SKM-1 treated with dmso at 0.1 percent for 144 hours (cell line): ENCODE data around the gene FEZ2.

Experiments used
- DNase-seq: peaks from one replicate; lab custom pipeline; 2025; ENCODE audit not compliant: unreplicated experiment; lab: John Stamatoyannopoulos, UW

FEZ2 gene

DNA sequence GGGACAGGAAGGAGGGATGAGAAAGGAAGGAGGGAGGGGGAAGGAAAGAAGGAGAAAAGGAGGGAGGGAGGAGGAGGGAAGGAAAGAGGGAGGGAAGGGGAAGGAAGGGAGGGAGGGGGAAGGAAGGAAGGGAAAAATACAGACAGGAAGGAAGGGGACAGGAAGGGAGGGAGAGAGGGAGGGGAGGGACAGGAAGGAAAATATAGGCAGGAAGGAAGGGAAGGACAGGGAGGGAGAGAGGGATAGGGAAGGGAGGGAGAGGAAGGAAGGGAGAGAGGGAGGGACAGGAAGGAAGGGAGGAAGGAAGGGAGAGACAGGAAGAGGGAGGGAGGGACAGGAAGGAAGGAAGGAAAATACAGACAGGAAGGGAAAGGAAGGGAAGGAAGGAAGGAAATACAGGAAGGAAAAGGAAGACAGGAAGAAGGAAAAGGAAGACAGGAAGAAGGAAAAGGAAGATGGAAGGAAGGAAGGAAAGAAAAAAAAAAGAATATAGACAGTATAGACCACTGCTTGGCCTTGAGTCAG lies 63.6 kb downstream of the FEZ2 start:
- no peak for DNase-seq

DNA sequence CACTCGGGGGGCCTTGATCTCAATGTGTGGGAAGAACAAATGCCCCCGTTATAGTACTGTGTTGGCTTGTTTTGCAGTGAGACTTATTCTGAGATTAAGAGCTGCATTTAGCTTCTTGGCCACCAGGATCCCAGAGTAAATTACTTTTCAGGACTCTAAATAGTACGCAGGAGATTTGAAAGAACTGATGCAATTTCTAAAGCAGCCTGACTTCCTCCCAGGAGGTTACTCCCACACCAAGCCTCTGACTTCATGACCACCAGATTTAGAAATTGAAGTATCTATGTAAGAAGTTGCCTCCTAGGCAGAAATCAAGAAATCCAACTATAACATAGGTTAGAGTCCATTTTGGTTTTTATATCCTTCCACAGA lies 67.0 kb downstream of the FEZ2 start:
- peak; percentile 90 for DNase-seq

DNA sequence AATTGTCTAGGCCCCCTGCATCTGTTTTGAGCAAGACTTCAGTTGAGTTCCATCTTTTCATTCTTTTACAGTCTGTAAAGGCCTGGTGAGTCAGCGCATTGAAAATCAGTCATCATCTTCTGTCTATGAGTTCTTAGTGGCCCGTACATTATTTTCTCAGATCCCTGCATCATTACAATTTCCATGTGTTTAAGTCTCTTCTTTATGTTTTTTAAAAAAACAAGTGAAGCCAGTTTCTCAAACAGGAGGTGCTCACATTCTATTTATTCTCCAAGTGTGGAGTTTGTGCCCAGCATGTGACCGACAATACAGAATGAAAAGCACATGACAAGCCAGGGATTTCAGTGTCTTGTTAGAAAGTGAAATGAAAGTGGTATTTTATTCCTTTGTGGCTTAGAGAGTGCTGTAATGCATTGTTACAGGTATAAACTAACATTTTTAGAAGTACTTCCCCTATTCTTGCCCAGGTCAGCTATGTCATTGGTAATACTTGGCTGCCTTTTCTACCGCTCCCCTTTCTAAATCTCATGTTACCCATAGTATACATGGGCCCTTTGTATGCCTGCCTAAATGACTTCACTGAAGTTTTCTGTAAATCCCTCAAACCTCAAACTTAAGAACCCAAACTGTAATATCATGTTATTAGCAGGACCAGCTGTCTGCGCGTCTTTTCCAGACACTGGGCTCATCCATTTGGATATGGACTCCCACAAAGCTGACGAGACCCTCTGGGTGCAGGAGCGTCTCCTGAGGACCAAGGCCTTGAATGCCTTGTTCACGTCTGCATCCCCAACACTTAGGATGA lies 67.6 kb downstream of the FEZ2 start:
- DNase-seq, result peak; percentile 13

DNA sequence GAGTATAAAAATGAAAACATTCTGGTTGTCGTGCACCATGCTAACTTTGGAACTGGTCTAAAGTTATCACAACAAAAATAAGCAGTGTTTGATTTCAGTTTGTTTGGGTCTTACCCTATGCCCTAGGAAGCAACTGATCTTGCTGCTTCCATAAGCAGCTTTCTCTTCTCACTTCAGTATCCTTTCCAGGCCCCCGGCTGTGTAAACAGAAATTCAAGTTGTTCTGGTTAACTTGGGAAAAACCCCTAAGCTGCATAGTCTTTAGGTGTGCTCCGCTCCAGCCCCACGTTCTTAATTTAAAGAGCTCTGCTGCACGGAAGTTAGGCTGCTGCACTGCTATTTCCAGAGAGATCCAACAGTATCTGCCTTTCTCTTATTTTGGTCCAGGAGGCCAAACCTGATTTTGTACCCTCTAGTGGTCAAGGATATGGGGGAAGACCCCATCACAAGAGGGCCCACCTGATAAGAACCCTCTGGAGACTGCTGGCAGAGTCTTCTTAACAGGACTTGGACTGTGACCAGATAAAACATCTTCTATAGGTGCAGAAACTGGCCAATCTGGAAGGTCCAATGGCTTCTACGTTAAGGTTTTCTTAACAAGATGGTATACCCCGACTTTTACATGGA lies 69.1 kb downstream of the FEZ2 start:
- DNase-seq, result no peak

DNA sequence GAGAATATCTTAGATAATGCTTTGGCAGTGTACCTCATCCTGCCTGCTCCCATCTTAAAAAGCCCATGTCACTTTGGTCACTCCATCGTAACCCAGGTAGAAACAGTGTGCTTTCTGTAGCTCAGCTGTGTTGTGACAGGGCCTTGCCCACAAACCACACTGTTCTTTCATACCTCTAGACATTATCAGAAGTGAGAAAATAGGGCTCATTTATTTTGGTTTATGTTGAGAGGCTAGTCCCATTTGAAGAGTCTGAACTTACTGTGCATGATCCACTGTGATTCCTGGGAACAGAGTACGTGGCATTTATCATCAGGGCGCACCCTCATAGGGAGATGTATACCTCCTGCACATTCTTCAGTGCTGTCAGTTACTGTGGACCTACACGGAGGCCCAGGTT lies 69.7 kb downstream of the FEZ2 start:
- DNase-seq, result no peak

DNA sequence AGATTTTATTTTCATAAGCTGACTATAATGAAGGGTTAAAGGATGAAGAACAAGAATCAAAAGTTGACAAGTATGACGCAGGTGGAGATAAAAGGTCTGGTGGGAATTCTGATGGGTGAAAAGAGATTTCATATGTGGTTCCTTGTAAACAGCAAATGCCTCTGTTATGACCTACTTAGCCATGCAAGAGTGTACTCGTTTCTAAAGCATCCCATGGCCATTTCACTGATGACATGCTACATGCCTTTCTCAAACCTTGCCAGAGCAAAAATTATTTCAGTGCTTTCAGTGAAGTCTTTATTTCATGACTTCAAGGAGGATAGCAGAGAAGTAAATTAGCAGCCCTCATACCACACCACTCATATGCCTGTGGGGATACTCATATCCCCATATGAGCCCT lies 71.7 kb downstream of the FEZ2 start:
- DNase-seq, result no peak

DNA sequence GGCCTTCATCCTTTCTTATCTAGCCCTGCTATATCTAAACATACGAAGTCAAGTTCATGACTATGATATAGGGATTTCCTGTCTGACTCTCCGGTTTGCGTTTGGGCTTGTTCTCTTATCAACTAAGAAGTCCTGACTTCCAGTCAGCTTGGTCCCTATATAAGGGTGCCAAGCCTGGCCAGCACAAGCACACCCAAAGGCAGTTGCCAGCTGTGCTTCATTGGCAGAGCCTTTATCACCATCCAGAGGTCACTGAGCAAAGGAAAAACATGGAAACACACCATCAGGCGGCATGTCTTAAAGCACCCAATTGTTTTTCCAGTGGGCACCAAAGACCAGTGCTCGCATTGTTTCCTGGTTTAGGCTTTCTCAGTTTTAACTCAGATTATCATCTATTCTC lies 72.7 kb downstream of the FEZ2 start:
- no peak for DNase-seq

DNA sequence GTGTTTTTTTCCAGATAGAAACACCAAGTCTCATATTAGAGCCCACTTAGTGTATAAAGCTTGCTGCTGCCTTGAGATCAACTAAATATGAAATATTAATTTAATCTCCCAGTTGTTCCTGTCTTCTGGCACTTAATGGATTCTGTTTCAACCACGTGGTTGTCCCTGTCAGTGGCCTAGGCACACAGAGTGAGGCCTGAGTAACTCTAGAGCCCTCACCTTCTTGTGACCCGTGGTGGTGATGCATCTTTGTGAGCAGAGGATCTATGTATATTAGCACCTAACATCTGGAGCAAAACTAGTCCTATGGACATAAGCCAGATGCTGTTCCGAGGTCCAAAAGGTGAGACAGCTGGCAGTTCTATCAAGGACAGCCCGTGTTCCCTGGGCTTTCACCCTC lies 74.8 kb downstream of the FEZ2 start:
- no peak for DNase-seq

DNA sequence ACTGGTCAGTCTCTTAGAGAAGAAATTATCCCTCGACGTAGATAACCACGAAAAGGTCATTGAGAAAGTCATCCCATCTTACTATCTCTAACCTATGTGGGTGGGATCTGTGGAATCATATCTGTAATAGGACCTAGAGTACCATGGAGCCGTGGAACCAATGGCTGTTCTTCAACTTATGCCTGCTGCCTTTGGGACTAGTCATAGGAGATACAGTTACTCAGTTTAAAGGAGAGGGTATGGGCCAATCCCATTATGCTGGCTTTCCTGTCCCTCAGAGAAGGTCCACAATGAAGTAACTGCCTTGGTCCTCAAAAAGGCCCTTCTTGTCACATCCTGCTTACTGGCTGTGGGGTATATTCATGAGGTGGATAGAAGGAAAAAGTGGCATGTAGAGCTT lies 77.5 kb downstream of the FEZ2 start:
- DNase-seq, result no peak

DNA sequence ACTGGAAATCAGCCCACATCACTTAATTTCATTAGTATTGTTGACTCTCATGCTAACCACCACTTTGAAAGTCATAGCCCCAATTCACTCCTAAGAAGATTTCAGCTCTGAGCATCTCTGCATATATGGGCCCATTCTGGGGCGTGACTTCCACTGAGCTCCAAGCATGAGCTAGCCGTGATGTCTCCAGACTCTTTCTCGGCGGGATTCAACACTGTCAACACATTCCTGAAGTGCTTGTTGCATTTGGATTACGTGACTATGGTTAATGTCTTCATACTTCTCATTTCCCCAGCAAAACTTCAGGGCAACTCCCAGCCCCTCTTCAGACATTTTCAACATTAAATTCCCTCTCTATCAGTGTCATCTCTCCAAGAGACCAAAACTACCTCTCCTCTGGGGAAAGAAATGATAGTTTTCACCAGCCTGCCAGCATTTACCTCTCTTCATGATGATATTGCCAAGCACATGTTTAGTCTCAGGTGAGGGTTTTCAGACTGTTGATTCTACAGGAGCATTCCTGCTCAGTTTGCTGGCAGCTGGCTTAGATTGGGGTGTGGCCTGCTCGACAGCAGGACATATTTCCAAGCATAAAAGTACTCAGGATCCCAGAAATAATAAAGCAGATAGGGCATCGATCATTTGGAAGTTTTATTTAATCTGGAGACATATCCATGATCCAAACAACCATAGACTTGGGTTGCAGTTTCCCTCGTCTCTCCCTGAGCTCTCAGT lies 81.7 kb downstream of the FEZ2 start:
- no peak for DNase-seq

DNA sequence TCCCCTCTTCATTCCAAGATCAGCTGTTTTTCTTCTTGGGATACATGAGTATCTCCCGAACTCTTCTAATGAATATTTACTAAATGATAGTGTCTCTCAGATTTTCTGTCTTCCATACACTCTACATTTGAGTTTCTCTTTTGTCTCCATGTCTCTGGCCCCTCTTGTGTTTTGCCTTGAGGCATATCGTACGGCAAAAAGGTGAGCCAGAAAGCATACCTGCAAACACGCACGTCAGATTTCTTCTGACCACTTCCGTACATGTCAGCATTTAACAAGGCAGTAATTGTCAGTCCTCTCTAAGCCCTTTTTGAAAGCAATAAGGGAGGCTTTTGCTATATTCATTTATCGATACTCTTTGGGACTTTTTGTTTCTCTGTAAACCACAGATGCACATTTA lies 82.4 kb downstream of the FEZ2 start:
- DNase-seq, result no peak

DNA sequence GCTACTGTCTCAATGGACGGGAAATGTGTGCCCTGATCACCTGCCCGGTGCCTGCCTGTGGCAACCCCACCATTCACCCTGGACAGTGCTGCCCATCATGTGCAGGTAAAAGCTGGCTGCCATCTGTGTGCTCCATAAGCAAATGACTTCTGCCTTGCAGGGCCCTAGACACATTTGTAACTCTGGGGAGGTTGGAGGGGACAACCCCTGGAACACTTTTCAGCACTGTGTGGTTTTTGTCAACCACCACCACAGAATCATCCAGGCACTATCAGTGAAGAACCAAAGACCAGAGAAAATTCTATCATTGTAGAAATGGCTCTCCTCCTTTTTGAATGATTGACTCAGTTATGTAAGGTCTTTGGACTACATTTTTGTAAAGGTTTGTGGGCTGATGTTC lies 84.3 kb downstream of the FEZ2 start:
- no peak for DNase-seq

DNA sequence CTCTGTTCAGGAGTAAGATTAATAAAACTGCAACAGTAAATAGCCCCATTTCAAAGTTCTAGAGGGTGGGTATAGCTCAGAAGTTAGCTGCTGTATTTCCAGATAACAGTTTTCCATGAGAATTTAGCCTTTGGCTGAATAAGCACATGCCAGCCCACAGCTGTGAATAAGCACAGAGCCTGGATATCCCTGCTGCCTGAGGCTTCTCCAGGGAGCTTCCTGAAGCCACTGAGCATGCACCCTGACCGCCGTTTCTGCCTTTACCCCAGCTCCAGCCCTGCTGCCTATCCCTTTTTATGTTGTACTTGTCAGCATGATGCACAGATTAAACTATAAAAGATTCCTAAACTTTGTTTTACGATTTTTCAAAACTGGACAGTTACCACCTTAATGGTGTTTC lies 85.3 kb downstream of the FEZ2 start:
- DNase-seq, result no peak

DNA sequence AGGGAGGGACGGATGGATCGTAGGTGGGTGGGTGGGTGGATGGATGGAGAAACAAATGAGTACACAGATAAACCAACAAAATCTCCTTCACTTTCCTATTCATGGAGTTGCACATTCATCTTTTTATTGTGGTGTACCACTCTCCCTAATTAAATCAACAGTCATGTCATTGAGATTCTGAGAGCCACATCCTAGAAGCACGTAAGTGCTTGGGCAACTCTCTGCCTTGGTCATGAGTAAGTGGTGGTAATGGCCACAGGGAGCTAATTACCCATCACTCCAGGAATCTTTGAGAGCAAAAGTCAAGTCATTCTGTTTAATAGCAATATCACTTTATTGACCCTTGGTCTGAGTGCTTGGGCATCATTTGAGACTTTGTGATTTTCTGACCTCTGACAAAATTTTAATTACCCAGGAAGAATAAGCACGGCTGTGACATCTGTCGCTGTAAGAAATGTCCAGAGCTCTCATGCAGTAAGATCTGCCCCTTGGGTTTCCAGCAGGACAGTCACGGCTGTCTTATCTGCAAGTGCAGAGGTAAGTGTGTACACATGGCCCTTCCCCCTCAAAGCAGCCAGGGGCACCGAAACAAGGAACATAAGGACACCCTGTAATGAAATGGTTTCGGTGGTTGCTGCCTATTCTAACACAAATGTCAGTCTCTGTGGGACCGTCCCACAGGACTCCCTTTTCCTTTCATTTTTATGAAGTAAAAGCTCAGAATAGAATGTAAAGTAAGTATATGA lies 85.9 kb downstream of the FEZ2 start:
- DNase-seq, result no peak

DNA sequence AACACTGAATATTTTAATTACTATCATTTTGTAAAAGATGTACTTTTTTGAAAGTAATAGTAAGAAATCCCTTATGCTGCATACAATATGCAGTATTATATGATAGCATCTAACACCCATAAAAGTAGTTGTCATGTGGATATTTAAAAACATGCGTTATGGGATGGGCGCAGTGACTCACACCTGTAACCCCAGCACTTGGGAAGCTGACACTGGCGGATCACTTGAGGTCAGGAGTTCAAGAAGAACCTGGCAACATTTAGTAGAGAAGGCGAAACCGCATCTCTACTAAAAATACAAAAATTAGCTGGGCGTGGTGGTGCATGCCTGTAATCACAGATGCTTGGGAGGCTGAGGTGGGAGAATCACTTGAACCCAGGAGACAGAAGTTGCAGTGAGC lies 88.9 kb downstream of the FEZ2 start:
- no peak for DNase-seq

DNA sequence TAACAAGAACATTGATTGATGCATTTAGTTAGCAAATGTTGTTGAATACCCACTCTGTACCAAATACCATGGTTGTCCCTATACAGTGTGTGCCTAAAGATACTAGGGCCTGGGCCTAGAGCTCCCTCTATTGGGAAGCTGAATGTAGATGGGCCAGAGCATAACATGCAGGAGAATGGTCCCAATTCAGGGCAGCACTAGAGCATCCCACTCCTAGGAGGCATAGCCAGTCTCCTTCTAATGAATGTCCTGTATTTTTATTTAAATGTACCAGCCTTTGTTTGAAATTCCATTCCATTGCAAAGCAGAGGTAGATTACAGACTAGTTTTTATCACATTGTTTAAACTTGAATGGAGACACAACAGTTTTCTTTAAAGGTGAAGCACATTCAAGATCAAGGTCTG lies 90.6 kb downstream of the FEZ2 start:
- peak; percentile 2 for DNase-seq
